Fibroblast of peridontal ligament (primary cell): ENCODE data around the gene CTDSPL2.
"Not testable (repeated sequence)": the region's sequence is repeated elsewhere in the genome, so short reads cannot be mapped to it uniquely, and the experiment has no call there.

Source experiments
- DNase-seq: peaks from one replicate; pipeline ENCODE4 v3.0.0-alpha.2; 2010; ENCODE audit errors: extremely low read depth

Gene CTDSPL2

GRCh38 chr15:44541282-44541958, 114.0 kb downstream of the CTDSPL2 start:
- DNase-seq, result peak; percentile 93

- DNase-seq, result no peak
Observed at GRCh38 chr15:44542596-44542995, 115.2 kb downstream of the CTDSPL2 start.

DNA sequence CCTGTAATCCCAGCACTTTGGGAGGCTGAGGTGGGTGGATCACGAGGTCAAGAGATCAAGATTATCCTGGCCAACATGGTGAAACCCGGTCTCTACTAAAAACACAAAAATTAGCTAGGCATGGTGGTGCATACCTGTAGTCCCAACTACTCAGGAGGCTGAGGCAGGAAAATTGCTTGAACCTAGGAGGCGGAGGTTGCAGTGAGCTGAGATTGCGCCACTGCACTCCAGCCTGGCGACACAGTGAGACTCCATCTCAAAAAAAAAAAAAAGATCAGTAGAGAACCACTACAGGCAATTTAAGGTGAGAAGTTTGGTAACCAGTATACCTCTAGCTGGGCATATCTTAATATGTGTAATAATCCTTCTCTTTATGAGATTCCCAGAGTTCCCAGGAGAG, 117.3 kb downstream of the CTDSPL2 start:
- DNase-seq, result not testable (repeated sequence)

GRCh38 chr15:44545913-44546802, 118.7 kb downstream of the CTDSPL2 start:
- peak; percentile 50 for DNase-seq

DNA sequence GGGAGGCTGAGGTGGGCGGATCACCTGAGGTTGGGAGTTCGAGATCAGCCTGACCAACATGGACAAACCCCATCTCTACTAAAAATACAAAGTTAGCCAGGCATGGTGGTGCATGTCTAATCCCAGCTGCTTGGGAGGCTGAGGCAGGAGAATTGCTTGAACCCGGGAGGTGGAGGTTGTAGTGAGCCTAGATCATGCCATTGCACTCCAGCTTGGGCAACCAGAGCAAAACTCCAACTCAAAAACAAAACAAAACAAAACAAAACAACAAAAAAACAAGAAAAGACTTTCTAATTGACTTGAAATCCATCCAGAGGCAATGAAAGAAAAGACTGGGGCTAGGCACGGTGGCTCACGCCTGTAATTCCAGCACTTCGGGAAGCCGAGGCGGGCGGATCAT, 121.7 kb downstream of the CTDSPL2 start:
- DNase-seq, result not testable (repeated sequence)

GRCh38 chr15:44550256-44550655, 122.8 kb downstream of the CTDSPL2 start:
- DNase-seq, result peak; percentile 57

DNA sequence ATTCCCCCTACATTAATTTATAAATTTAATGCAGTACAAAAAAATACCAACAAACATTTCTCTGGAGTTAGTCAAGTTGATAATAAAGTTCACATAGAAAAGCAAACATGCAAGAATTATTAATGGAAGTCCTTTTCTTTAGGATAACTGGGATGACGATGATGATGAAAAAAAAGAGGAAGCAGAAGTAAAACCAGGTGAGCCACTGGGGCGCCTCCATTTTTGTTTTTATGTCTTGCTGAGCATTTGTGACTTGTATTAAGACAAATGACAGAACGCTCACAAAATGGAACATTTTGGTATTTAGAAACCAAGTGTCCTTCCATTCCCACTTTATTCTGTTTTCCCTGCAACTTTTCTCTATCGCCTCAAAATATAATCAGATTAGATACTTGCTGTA, 123.3 kb downstream of the CTDSPL2 start:
- DNase-seq, result no peak

GRCh38 chr15:44554934-44555723, 127.7 kb downstream of the CTDSPL2 start:
- no peak for DNase-seq

- DNase-seq, result not testable (repeated sequence)
Observed at GRCh38 chr15:44560926-44561325, 133.5 kb downstream of the CTDSPL2 start.

- DNase-seq, result no peak
Observed at GRCh38 chr15:44565387-44566154, 138.1 kb downstream of the CTDSPL2 start.

DNA sequence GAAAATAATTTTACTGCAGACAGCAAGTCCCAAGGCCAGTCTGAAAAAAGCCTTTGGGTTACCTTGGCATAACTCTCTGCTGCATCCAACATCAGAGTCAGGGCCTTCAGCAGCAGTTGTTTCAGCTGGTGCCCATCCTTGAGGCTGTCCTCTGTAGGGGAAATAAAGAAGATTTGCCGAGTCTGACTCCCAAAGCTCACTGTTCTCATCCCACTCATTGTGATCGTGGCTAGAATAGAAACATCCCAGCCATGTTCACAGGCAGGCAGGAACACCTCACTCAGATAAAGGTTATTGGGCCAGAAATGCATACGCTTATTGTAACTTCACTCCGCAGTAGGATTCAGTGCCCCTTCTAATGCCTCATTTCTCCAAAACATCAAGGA, 138.7 kb downstream of the CTDSPL2 start:
- DNase-seq, result no peak

DNA sequence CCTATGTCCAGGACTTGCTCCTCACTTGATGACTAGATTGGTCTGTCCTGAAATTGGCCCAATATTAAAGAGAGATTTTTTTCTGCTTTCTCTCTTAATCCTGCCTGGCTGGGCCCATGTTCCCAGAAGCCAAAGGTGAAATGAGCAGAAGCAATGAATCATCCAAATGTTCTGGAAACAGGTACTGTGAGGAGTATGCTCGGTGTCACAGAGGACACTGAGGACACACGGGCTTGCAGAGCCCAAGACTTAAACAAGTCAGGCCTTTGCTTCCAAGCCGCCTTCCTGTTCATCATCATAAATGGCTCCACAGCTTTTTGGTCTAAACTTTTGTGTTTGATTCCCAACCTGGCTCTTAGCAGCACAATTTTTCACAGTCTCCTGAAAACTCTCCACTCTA, 140.9 kb downstream of the CTDSPL2 start:
- DNase-seq, result no peak

DNA sequence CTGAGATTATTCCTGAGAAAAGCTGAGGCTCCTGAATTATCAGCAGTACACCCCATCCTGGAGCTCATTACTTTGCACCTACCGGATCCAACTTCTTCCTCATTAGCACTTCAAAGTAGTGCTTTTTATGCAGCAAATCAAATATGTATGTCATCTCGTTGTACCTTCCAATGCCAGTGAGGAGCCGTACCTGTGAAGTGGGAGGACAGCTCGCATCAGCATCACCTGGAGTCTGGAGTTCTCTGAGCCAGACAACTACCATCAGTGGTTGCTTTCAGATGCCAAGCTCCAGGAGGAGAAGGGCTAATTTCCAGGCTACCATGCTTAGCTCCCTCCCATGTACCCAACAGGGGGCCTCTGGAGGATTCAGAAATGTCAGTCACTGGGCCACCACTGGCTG, 141.9 kb downstream of the CTDSPL2 start:
- no peak for DNase-seq

GRCh38 chr15:44570361-44570760, 142.9 kb downstream of the CTDSPL2 start:
- DNase-seq, result no peak

GRCh38 chr15:44573386-44573785, 146.0 kb downstream of the CTDSPL2 start:
- no peak for DNase-seq

- DNase-seq, result no peak
Observed at GRCh38 chr15:44574734-44575133, 147.3 kb downstream of the CTDSPL2 start.
